Mononuclear cell (primary cell): ENCODE results near the gene SLC22A3. TPM values are rescaled to one million over a fixed set of nuclear protein-coding genes. Genes with fewer than 3 reads are reported as not detected.

Source experiments
- H3K27me3 ChIP-seq: 2 replicates; pipeline ENCODE4 v1.6.0; 2011; ENCODE audit warnings: low read length, control low read depth; ENCODE audit not compliant: insufficient read depth
- H3K4me1 ChIP-seq: 2 replicates; pipeline ENCODE4 v1.5.1; 2011; ENCODE audit warnings: mild to moderate bottlenecking, low read length, control low read depth; ENCODE audit not compliant: insufficient read depth
- H3K4me3 ChIP-seq: 2 replicates; pipeline ENCODE4 v1.5.1; 2011; ENCODE audit warnings: mild to moderate bottlenecking, low read length, moderate library complexity
- H3K9me3 ChIP-seq: 2 replicates; pipeline ENCODE4 v1.5.1; 2011; ENCODE audit warnings: low read depth, mild to moderate bottlenecking, control low read depth, low read length
- total RNA-seq: library from RNA; depleted of rRNA; stranded (reverse); fragments of >200 nt; gene quantifications from one replicate; pipeline ENCODE4 v1.2.3, GENCODE V29; 2012

Gene SLC22A3
- total RNA-seq, 1 donor = not detected

DNA sequence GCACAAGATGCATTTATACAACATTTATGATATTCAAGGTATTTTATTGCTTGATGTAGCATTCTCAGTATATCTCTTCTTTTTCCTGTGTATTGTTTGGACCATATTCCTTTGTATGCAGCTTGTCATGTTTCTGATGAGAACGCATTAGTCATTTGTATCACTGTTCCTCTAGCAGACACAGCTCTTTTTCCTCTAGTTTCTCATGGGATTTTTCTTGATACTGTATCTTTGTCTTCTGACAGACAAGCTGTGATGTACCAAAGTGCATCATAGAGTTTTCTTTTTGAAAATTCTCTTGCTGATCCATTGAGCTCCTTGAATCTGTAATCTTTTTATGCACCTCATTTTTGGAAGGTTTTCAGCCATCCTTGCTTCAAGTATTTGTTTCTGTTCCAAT lies 140.9 kb downstream of the SLC22A3 start:
- no peaks in the 10 kb centered on the region for H3K9me3 ChIP-seq
- H3K4me1 ChIP-seq = no peaks in the 10 kb centered on the region
- H3K4me3 ChIP-seq = no peak overlapping the region
- no peaks in the 10 kb centered on the region for H3K27me3 ChIP-seq

DNA sequence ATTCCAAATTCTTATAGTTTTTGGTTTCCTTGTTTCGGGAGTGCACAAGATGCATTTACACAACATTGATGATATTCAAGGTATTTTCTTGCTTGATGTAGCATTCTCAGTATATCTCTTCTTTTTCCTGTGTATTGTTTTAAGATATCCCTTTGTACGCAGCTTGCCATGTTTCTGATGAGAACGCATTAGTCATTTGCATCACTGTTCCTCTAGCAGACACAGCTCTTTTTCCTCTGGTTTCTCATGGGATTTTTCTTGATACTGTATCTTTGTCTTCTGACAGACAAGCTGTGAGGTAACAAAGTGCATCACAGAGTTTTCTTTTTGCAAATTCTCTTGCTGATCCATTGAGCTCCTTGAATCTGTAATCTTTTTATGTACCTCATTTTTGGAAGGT lies 146.4 kb downstream of the SLC22A3 start:
- peaks cover 2% of the 10 kb centered on the region for H3K27me3 ChIP-seq
- H3K4me3 ChIP-seq = no peak overlapping the region
- no peaks in the 10 kb centered on the region for H3K9me3 ChIP-seq
- no peaks in the 10 kb centered on the region for H3K4me1 ChIP-seq

DNA sequence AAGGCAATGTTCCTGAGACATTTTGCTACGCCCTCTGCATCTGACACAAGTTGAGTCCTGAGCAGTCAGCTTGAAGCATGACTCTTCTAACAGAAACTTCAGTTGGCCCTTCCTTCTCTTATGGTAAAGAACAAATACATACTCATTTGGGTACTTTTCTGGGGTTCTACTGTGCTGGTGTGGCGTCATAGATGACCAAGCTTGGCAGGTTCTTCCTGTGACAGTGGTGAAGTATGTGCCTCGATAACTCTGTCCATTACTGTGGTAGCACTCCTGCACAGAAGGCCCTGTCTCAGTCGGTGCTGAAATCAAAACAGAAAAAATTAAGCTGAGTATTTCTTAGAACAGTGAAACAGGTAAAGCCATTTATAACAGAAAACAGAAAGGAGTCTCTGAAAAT lies 152.5 kb downstream of the SLC22A3 start:
- Histone ChIP-seq H3K9me3 (no peaks in the 10 kb centered on the region), H3K4me3 (no peak overlapping the region), H3K4me1 (no peaks in the 10 kb centered on the region), H3K27me3 (peaks cover 2% of the 10 kb centered on the region)

Other genes starting within 250 kb of the SLC22A3 start
- gene SLC22A1, start 226.6 kb upstream of the SLC22A3 start, total RNA-seq = 0.21 TPM
- gene SLC22A2, start 89.6 kb upstream of the SLC22A3 start, total RNA-seq = not detected